Measurements from ENCODE around the gene MRGPRG. TPM values are rescaled to one million over a fixed set of nuclear protein-coding genes. Genes with fewer than 3 reads are reported as not detected.
"Not testable (repeated sequence)": the region's sequence is repeated elsewhere in the genome, so short reads cannot be mapped to it uniquely, and the experiment has no call there.

The MRGPRG gene
- total and polyA plus RNA-seq, 7 donors, result not detected

DNA sequence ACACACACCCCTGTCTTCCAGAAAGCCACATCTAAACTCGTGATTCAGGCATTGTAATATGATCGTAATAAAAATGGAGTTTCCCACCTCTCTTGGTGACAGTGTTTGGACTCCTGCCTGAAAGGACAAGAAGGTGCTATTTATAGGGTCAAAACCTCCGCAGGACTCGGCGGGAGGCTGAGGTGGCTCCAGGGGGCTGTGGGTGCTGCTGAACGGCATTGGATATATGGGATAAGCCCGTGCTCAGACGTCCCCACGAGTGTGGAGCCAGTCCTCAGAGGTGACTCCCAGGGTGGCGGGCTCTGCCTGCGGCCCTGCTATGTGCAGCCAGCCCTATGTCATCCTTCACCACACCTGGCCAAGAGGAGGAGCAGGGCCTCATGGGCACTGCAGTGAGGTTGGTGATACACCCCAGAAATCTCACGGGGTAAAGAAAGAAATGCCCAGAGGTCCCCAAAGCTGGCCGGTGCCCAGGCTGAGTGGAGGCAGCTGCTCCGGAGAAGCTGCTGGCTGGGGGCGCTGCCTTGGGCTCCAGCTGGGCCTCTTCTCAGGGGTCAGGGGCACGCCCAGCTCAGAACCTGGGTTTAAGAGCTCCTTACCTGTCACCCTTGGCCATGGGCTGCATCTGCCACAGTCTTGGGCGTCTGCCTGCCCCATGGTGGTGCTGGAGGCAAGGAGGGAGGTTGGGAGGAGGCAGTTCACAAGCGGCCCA lies 48.4 kb downstream of the MRGPRG start:
- DNase-seq, result no peak
- TF ChIP-seq EP300 (IDR thresholded peaks at IDR 0.05), result peak in 1 of 4 donors; percentile 17
- TF ChIP-seq POLR2A (IDR thresholded peaks at IDR 0.05), result no peak
- TF ChIP-seq CTCF (IDR thresholded peaks at IDR 0.05), result no peak
- TF ChIP-seq POLR2AphosphoS5 (IDR thresholded peaks at IDR 0.05), result no peak
- no peaks in the 10 kb centered on the region for H3K27me3 ChIP-seq
- no peaks in the 10 kb centered on the region for H3K36me3 ChIP-seq
- WGBS, 2 donors, result 34 to 64% methylated on average over 18 of the region's 18 CpGs
- peak overlapping the region in 2 of 4 donors; percentile 48 to 51 for H3K4me3 ChIP-seq
- intact Hi-C loops (cut with DNase I), result no loop called here
- H3K9me3 ChIP-seq, result no peaks in the 10 kb centered on the region
- peaks cover 0 to 28% (median 27%) of the 10 kb centered on the region in 4 donors for H3K4me1 ChIP-seq
- peak overlapping the region; percentile 68 to 77 (median 72) for H3K27ac ChIP-seq

- peak; percentile 79 for DNase-seq
- Histone ChIP-seq H3K27ac (peak overlapping the region; percentile 68 to 77 (median 72)), H3K4me3 (peak overlapping the region; percentile 16 to 51 (median 42)), H3K4me1 (peaks cover 0 to 29% (median 28%) of the 10 kb centered on the region in 4 donors), H3K36me3 (no peaks in the 10 kb centered on the region), H3K27me3 (no peaks in the 10 kb centered on the region), H3K9me3 (no peaks in the 10 kb centered on the region)
- intact Hi-C loops (cut with DNase I), result loop anchor here (5.0 to 10.0 kb wide), 3 partner anchors 48 to 775 kb away; partner anchors contain the start of gene MRGPRG
- 3 to 13% methylated on average over 31 of the region's 31 CpGs for WGBS, 2 donors
- TF ChIP-seq POLR2AphosphoS5 (IDR thresholded peaks at IDR 0.05) (no peak), CTCF (IDR thresholded peaks at IDR 0.05) (no peak), EP300 (IDR thresholded peaks at IDR 0.05) (no peak), POLR2A (IDR thresholded peaks at IDR 0.05) (no peak)
These were observed 49.2 kb downstream of the MRGPRG start for GRCh38 chr11:3169255-3170043.

GRCh38 chr11:3168742-3169254 lies 49.8 kb downstream of the MRGPRG start:
- Histone ChIP-seq H3K4me1 (peaks cover 0 to 35% (median 33%) of the 10 kb centered on the region in 4 donors), H3K4me3 (peak overlapping the region in 3 of 4 donors; percentile 37 to 51 (median 48)), H3K27ac (peak overlapping the region; percentile 68 to 77 (median 72))
- intact Hi-C loops (cut with DNase I), result loop anchor here (5.0 to 10.0 kb wide), 3 partner anchors 49 to 774 kb away; partner anchors contain the start of gene MRGPRG
- not testable (repeated sequence) for DNase-seq, H3K36me3 ChIP-seq, H3K27me3 ChIP-seq, H3K9me3 ChIP-seq
- WGBS, 2 donors, result 68 to 76% methylated on average over 17 of the region's 17 CpGs

Other genes starting within 250 kb of the MRGPRG start
- gene NAP1L4, start 226.5 kb downstream of the MRGPRG start, total RNA-seq, result 100 to 1,000 TPM in 2 of 4 donors, 10 to 100 TPM in 2; 88.2 to 102 (median 95.4) TPM
- gene NAP1L4, start 226.5 kb downstream of the MRGPRG start, polyA plus RNA-seq, result 10 to 100 TPM; 55.9 to 94.8 (median 61.3) TPM
- gene CARS1, start 161.4 kb downstream of the MRGPRG start, total RNA-seq, result 10 to 100 TPM; 34.6 to 49.0 (median 39.6) TPM
- gene CARS1, start 161.4 kb downstream of the MRGPRG start, polyA plus RNA-seq, result 10 to 100 TPM; 21.0 to 57.1 (median 35.4) TPM
- 10 to 100 TPM; 28.1 to 69.2 (median 46.2) TPM for gene OSBPL5, start 53.5 kb downstream of the MRGPRG start, total RNA-seq
- gene OSBPL5, start 53.5 kb downstream of the MRGPRG start, polyA plus RNA-seq, result 10 to 100 TPM; 16.6 to 29.8 (median 18.6) TPM
- 1 to 10 TPM in 2 of 4 donors, under 1 TPM in 1, not detected in 1; 0.33 to 1.4 (median 1.1) TPM for gene MRGPRE, start 13.6 kb upstream of the MRGPRG start, total RNA-seq
- under 1 TPM in 1 of 3 donors, not detected in 2; 0.10 TPM for gene MRGPRE, start 13.6 kb upstream of the MRGPRG start, polyA plus RNA-seq
- gene ZNF195, start 160.3 kb upstream of the MRGPRG start, total RNA-seq, result 10 to 100 TPM; 13.8 to 29.1 (median 15.9) TPM
- 10 to 100 TPM; 13.9 to 21.4 (median 16.2) TPM for gene ZNF195, start 160.3 kb upstream of the MRGPRG start, polyA plus RNA-seq